Umbilical cord (tissue), 2 donors: Measurements from ENCODE around the gene CAPN3. TPM values are rescaled to one million over a fixed set of nuclear protein-coding genes. Genes with fewer than 3 reads are reported as not detected.

Experiments used
- DNase-seq: peaks from one replicate; pipeline ENCODE4 v3.0.0-alpha.2; 2015; ENCODE audit warnings: low spot score
- total RNA-seq: library from RNA; depleted of rRNA; stranded (reverse); fragments of >200 nt; gene quantifications from one replicate; pipeline ENCODE4 v1.2.3, GENCODE V29; 2014; ENCODE audit warnings: low replicate concordance; ENCODE audit not compliant: insufficient read depth

CAPN3 gene
- total RNA-seq, 1 donor from 2014 or later: 5.5 TPM

GRCh38 chr15:42394106-42394505 is 34.8 kb downstream of the CAPN3 start:
- DNase-seq: no peak

DNA sequence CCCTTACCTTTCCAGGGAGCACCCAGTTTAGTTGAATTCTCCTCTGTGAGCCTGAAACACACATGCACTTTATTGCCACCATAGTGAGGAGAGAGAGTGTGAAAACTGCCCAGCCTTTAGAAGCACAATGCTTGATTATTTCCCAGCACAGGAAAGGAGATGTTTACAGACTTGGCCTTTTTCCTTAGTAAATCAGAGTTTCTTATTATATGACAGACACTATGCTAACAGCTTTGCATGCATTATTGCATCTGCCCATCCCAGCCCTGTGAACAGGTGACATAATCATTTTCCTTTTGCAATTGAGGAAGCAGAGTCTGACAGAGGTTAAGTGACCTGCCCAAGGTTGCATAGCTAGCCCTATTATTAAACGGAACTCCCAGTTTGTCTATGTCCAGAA is 36.5 kb downstream of the CAPN3 start:
- DNase-seq: no peak

DNA sequence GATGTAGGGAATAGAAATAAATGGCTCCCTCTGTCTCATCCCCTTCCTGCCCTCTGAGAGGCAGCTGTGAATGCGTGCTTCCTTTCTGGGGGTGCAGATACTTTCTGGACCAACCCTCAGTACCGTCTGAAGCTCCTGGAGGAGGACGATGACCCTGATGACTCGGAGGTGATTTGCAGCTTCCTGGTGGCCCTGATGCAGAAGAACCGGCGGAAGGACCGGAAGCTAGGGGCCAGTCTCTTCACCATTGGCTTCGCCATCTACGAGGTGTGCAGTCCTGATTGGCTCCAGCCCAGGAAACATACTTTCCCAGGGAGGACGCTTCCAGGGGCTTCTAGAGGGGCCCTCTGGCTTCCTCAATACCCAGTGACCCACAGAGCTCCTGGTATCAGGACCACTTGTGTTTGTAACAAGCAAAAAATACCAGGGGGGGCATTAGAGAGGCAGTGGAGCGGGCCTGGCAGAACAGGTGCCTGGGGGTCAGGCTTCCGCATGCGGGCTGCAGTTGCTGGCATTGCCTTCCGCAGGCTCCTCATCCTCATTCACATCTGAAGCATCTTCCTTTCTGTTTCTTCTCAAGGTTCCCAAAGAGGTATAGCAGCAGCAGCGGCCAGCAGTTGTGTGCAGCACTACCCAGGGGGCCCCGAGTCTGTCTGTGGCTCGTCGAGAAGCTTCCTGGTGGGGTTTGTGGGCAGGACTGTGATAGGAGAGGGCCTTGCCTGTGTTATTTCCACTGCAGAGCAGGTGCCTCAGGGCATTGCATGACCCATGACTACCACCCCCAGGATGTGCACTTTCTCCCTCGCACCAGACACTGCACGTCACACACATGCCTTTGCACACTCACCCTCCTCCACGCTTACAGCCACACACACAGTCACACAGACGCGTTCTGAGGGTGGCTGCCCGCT is 42.5 kb downstream of the CAPN3 start:
- no peak for DNase-seq

DNA sequence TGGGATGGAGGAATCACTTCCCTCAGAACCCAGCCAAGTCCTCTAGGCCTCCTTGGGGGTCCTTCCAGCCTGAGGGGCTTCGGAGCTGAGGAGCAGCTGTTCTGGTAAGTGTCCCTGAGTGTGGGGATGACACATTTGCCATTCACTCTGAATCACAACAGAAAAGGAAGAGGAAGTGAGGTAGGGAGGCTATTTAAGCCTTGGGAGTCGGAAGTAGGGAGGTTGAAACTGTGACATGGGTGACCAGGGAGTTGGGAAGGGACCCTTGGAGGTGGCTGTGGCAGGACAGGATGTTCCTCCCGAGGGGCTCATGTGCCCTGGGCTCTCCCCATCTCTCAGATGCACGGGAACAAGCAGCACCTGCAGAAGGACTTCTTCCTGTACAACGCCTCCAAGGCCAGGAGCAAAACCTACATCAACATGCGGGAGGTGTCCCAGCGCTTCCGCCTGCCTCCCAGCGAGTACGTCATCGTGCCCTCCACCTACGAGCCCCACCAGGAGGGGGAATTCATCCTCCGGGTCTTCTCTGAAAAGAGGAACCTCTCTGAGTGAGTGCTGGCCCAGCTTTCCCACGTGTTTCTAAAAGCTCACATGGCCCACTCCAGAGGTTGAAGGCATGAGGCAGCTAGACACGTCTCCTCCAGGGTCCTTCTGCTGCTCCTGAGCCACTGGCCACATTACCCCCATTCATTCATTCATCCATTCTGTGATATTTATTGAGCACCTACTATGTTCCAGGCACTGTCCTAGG is 43.3 kb downstream of the CAPN3 start:
- no peak for DNase-seq

- no peak for DNase-seq
Measured at GRCh38 chr15:42403389-42403788, 44.1 kb downstream of the CAPN3 start.

DNA sequence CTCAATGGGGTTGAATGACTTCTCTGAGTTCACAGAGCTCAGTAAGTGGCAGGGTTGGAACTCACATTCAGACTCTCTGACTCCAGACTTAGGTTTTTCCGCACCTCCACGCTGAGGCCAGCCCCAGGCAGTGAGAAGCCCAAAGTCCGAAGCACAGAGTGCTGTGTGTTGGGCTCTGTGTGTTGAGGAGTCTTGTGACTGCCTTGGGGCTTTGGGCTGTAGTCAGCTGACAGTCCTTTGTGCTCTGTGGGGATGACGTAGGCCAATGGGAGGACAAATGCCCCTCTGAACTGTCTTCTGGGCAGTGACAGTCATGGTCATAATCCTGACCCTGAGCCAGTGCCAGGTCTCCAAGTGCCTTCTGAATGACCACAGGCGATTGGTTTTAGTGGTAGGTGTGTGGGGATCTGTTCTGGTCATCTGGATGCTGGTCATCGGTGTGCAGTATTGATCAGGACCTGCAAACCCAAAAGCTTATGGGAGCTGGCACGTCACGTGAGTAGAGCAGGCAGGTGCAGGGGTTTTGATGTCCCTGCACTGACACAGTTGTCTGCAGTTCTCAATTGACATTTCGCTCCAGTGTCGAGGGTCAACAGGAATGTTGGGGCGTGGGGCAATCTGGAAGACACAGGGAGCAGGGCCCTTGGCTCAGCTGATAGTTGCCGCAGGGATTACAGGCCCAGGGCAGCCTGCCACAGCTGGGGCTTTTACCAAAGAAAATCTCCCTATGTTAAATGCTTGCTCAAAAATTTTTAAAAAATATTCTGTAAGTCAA is 45.3 kb downstream of the CAPN3 start:
- DNase-seq: no peak

- no peak for DNase-seq
Measured at GRCh38 chr15:42405863-42406482, 46.7 kb downstream of the CAPN3 start.

- DNase-seq: no peak
Measured at GRCh38 chr15:42408178-42408577, 48.9 kb downstream of the CAPN3 start.

DNA sequence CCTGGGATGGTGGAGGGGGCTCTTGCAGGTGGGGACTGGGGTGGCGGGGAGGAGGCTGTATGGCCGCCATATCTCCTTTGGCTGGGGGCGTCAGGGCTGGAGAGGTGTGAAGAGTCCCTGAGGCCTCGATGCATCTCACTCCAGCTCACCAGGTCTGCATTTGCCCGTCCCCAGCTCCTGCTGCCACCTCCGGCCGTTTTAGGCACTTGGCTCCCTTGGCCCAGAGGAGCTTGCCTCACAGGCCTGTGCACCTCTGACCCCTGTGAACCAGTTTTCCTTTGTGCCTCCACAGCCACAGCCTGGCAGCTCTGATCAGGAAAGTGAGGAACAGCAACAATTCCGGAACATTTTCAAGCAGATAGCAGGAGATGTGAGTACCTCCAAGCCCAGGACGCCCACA is 49.7 kb downstream of the CAPN3 start:
- no peak for DNase-seq

GRCh38 chr15:42411884-42412283 is 52.6 kb downstream of the CAPN3 start:
- DNase-seq: no peak

DNA sequence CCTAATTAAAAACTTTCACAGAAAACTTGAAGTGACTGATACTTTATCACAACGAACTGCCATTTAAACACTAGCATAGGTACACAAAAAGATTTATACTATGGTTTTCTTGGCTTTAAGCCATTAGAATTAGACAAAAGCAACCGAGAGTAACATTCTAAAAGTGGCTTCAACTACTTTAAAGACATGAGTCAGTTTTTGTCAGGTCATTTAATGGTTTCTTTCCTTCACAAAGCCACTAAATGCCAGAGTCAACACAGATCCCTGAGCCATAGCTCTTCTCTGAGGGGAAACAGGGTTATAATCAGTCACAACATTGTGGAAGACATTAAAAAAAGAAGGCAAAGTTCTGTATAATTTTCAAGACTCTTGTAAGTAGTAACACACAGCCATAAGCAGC is 54.6 kb downstream of the CAPN3 start:
- DNase-seq: no peak

DNA sequence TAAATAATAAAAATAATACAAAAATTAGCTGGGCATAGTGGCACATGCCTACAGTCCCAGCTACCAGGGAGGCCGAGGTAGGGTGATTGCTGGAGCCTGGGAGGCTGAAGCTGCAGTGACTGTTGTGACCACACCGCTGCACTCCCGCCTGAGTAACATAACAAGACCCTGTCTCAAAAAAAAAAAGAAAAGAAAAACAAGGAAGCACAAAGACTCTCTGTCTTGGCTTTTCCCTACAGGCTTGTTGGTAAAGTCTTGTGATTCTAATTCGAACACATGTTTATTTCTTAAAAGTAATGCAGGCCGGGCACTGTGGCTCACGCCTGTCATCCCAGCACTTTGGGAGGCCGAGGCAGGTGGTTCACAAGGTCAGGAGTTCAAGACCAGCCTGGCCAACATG is 60.1 kb downstream of the CAPN3 start:
- no peak for DNase-seq

DNA sequence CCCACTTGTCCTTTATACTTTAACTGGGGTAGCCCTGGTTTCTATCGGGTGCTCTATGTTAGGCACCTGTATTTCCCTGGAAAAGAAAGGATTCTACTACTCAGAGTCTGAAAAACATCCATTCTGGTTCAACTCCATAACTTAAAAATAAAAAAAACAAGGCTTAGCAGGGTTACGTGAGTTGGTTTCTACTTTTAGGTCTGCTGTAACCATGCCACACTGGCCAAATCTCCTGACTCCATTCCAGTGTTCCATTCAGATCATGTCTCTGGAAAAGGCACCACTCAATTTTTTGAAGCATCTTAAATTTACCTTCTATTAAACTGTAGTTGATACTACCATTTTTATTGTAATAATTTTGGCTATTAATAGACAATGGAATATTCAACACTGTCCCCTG is 62.1 kb downstream of the CAPN3 start:
- DNase-seq: no peak

DNA sequence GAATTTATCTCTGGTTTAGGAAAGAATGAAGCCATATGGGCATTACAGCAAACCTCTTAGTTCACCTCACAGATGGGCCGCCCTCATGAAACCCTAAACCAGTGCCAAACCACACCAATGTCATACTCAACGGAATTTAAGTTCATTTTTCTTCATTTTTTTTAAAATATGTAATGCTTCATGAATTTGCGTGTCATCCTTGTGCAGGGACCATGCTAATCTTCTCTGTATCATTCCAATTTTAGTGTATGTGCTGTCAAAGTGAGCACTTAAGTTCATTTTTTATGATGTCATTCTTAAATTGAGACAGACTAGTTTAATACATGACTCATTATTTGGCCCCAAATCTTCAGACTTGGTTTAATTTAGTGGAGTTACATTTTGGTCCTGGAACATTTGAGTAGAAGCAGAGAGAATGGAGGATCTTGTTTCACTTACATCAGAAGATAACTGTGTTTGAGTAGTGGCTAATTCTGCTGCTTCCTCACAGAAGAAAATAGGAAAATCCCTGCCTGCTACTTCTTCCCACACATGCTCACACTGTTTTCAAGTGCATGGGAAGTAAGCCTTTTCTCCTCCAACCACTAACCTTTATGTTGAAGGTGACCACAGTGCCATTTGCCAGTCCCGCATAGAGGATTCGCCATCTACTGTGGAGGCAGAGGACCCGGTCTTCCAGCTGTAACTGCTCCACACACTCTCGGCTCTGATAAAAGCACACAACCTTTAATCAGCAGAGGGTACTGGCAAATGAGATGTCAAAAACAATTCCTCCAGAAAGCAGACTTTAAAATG is 68.3 kb downstream of the CAPN3 start:
- DNase-seq: peak; percentile 28

DNA sequence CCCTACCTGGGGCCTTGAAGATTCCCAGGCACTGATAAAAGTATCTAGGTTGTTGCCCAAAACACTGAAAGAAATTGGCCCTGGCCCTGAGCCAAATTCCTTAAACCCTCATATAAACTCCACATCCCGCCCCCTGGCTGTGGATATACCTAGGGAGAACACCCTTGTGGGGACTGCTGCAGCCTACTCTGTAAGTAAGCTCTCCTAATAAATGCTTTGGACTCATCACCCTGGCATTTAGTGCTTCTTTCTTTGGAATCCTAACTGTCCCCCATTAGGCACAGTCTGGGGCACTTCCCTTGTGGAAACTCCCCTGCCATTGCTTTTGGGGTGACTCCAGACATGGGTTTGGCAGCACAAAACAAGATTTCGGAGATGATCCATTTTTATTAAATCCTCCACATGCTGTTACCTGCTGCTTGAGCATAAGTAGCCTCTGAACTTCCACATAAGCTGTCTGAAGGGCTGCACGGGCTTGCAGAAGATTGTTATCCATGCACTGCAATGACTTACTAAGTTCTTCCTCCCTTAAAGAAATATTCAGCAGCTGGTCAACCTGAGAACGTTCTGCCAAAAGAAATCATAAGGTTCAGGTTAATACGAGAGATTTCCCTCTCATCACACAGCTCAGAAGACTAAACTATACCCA is 85.2 kb downstream of the CAPN3 start:
- DNase-seq: peak; percentile 7

- no peak for DNase-seq
Measured at GRCh38 chr15:42445551-42445950, 86.2 kb downstream of the CAPN3 start.

DNA sequence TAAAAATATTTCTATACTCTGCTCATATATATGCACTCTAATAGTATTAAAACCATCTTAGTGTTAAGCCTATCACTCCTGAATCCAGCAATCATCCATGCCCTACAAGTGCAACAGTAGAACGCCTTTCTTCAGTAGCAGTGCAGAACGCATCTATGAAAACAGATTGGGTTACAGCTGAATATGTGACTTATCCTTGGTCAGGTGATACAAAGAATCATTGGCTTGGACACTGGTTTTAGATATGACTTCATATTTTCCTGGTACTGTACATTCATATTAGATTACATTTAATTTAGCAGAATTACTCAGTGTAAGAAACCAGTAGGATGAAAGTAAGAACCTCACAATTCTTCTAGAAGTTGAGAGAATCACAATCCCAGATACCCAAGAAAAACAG is 88.3 kb downstream of the CAPN3 start:
- no peak for DNase-seq

GRCh38 chr15:42448281-42448680 is 89.0 kb downstream of the CAPN3 start:
- DNase-seq: no peak

DNA sequence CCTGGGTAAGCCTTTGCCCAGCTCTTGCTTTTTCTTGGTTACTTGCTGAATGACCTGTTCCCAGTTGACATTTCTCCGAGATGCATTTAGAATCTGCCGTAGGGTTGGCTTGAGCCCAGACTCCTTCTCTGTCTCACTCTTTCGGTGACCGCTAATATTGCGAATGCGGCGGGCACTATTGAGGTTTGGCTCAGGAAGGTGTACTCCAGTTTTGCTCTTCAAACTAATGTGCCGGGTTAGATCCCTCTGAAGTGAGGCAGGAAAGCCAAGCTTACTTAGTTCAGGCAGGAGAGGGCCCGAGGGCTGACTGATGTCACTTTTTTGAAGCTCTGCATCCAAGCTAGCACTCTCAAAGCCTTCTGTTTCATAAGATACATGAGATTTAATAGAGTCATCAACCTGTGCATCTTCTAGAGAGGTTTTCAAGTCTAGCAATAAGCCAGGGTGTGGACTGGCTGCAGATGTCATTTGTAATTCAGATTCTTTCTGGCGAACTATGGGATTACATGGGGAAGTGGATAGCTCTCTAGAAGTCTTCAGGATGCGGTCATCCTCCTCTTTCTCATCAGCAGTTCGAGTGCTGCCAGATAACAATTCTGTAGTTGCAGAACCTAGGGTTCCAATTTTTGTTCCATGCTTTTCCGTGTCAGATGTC is 90.6 kb downstream of the CAPN3 start:
- DNase-seq: no peak

- DNase-seq: no peak
Measured at GRCh38 chr15:42450425-42450790, 91.1 kb downstream of the CAPN3 start.
